Neural progenitor cell (in vitro differentiated cells): ENCODE measurements around the gene USP19.

Experiments used
- CTCF ChIP-seq: fragments of 200-600 bp; sonication (generic); IDR thresholded peaks from 2 replicates; pipeline ENCODE4 v1.5.1; 2017; ENCODE audit warnings: antibody characterized with exemption, mild to moderate bottlenecking
- EZH2 ChIP-seq: fragments of 200-600 bp; sonication (generic); IDR thresholded peaks from 2 replicates; pipeline ENCODE4 v1.6.1; 2017; ENCODE audit warnings: antibody characterized with exemption, mild to moderate bottlenecking, moderate library complexity

- TF ChIP-seq CTCF (no peak), EZH2 (no peak)
Observed at GRCh38 chr3:49121132-49121736, 611 bp upstream of the USP19 start.
